Subcutaneous adipose tissue (tissue), 4 donors: ENCODE results near the gene CHCHD3. TPM values are rescaled to one million over a fixed set of nuclear protein-coding genes. Genes with fewer than 3 reads are reported as not detected.

Source experiments
- total RNA-seq, 4 donors: library from RNA; depleted of rRNA; stranded (reverse); fragments of >200 nt; gene quantifications; one replicate each; pipeline ENCODE4 v1.1.0, GENCODE V29; 2016
- TF ChIP-seq, protein P1 (sequence below): fragments of 450-650 bp; IDR thresholded peaks from one replicate; pipeline ENCODE4 v1.5.1; 2016; ENCODE audit warnings: low read depth, mild to moderate bottlenecking, control low read depth, antibody characterized with exemption, moderate library complexity

CHCHD3 gene
- total RNA-seq, 4 donors from 2014 or later, result 44.9 to 69.7 (median 55.8) TPM

DNA sequence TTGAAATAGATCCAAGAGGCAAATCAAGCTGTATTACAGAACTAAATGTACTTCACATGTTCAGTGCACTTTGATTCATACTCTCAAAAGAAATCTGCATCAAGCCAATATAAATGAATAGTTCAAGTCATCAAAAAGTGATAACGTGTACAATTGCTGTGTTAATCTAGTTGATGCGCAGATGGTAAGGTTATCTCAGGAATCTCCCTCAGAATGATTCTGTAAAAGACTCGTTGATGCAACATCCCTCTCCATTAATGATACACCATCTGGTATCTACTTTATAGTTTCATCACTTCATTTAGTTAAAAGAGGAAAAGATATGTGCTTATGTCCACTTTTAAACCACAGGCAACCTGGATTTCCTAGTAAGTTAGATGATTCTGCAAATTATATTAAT lies 200.6 kb downstream of the CHCHD3 start:
- TF ChIP-seq, protein P1, sequence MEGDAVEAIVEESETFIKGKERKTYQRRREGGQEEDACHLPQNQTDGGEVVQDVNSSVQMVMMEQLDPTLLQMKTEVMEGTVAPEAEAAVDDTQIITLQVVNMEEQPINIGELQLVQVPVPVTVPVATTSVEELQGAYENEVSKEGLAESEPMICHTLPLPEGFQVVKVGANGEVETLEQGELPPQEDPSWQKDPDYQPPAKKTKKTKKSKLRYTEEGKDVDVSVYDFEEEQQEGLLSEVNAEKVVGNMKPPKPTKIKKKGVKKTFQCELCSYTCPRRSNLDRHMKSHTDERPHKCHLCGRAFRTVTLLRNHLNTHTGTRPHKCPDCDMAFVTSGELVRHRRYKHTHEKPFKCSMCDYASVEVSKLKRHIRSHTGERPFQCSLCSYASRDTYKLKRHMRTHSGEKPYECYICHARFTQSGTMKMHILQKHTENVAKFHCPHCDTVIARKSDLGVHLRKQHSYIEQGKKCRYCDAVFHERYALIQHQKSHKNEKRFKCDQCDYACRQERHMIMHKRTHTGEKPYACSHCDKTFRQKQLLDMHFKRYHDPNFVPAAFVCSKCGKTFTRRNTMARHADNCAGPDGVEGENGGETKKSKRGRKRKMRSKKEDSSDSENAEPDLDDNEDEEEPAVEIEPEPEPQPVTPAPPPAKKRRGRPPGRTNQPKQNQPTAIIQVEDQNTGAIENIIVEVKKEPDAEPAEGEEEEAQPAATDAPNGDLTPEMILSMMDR, result no peak

- TF ChIP-seq, protein P1, result no peak
Observed at GRCh38 chr7:132879579-132879978, 202.3 kb downstream of the CHCHD3 start.

DNA sequence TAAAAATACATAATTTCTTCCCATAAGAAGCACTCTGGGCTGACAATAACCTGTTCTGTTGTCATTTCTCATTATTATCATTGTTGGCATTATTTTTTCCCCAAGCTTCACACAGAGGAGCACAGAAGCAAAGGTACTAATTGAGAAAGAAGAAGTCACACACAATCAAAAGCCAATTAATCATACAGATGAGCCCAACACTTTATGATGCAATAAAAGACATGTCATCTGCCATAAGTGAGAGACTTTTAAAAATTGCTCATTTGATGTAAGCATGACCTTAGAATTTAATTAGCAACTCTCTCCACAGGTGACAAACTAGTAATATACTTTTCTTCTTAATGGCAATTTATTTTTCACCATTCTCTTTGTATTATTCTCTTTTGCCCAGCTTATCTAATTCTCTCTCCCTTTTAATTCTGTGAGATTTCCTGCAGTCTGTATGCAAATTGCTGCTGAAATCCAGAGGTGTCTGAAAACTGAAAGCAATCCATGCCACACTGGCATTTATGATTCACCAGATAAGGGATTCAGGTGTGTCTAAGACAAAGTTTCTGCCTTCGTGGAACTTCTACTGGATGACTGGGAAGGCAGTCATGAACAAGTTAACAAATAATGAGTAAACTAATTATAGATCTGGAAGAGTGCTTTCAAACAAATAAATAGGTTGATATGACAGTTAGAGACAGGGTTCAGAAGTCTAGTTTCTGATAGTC lies 203.5 kb downstream of the CHCHD3 start:
- TF ChIP-seq, protein P1, result no peak

GRCh38 chr7:132877573-132877972 lies 204.3 kb downstream of the CHCHD3 start:
- TF ChIP-seq, protein P1, result no peak

DNA sequence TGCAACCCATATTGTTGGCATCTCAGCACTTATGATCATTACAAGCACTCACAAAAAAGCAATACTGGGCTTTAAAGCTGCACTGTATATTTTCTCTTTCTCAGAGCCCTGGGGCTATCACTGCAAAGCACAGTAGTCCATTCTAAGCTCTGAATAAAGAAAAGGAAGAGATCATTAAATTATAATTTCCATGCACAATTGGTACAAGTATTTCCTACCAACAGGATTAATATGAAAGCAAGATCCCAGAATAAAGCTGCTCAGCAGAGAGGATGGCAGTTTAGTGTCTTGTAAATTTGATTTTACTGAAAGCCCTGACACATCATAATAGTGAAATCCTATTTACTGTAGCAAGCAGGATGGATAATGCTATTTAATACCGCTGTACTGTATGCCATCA lies 205.3 kb downstream of the CHCHD3 start:
- TF ChIP-seq, protein P1, result no peak

GRCh38 chr7:132872034-132872433 lies 209.9 kb downstream of the CHCHD3 start:
- TF ChIP-seq, protein P1, result no peak

DNA sequence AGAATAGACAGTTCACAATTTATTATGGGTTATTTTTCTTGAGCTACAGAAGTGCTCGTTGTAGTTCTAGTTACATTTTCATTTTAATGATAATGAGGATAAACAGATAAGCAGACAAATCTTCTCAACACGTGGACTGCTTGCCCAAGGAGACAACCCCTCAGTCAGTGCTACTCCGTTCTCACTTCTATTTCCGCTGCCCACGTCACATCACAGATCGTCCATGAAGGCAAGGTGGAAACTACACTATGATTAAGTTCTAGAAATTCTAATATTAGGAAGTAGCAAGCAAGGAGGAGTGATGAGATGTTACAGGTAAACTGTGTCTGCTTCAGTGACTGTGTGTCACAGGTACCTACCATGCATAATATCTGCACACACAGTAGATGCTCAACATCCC lies 210.5 kb downstream of the CHCHD3 start:
- TF ChIP-seq, protein P1, result no peak
